Astrocyte of the spinal cord (primary cell): ENCODE results near the gene JMJD7.

Experiments used
- DNase-seq: peaks from one replicate; pipeline ENCODE4 v3.0.0; 2011; ENCODE audit warnings: low read depth, low spot score
- H3K4me3 ChIP-seq: 2 replicates; pipeline ENCODE4 v1.5.1; 2011; ENCODE audit warnings: low read depth, mild to moderate bottlenecking, low read length, moderate library complexity
- CTCF ChIP-seq: IDR thresholded peaks from 2 replicates; pipeline ENCODE4 v1.5.1; 2012; ENCODE audit warnings: low read depth, mild to moderate bottlenecking, low read length, inconsistent platforms
- in situ Hi-C: cut with HindIII; loops from 2 replicates; pipeline ENCODE4 v1.10.0; 2017; ENCODE audit warnings: low sequenced_read_pairs

The JMJD7 gene

GRCh38 chr15:41820791-41821423 is 7.0 kb upstream of the JMJD7 start:
- H3K4me3 ChIP-seq: no peak overlapping the region
- TF ChIP-seq CTCF: no peak
- no peak for DNase-seq
- in situ Hi-C loops: no loop called here

- TF ChIP-seq CTCF: no peak
- in situ Hi-C loops: no loop called here
- DNase-seq: no peak
- no peak overlapping the region for H3K4me3 ChIP-seq
Measured at GRCh38 chr15:41821831-41822230, 6.1 kb upstream of the JMJD7 start.

- no peak overlapping the region for H3K4me3 ChIP-seq
- in situ Hi-C loops: no loop called here
- no peak for TF ChIP-seq CTCF
- DNase-seq: no peak
Measured at GRCh38 chr15:41822471-41822870, 5.4 kb upstream of the JMJD7 start.

- in situ Hi-C loops: no loop called here
Measured at GRCh38 chr15:41822957-41823356, 4.9 kb upstream of the JMJD7 start.

GRCh38 chr15:41823502-41823901 is 4.4 kb upstream of the JMJD7 start:
- H3K4me3 ChIP-seq: no peak overlapping the region
- no peak for TF ChIP-seq CTCF
- no peak for DNase-seq
- in situ Hi-C loops: no loop called here

More at GRCh38 chr15:41822957-41823356, 4.9 kb upstream of the JMJD7 start:
- no peak overlapping the region for H3K4me3 ChIP-seq
- no peak for TF ChIP-seq CTCF
- DNase-seq: no peak

- no peak overlapping the region for H3K4me3 ChIP-seq
- in situ Hi-C loops: no loop called here
- no peak for DNase-seq
- no peak for TF ChIP-seq CTCF
Measured at GRCh38 chr15:41824062-41824745, 3.7 kb upstream of the JMJD7 start.
